DMS53 treated with DMSO at 0.1 percent for 48 hours (cell line): Measurements from ENCODE around the gene UCN.

ENCODE experiments used
- DNase-seq: peaks from one replicate; lab custom pipeline; 2025; ENCODE audit not compliant: unreplicated experiment; lab: John Stamatoyannopoulos, UW

UCN gene

GRCh38 chr2:27262379-27263286, 45.6 kb downstream of the UCN start, which contains the start of gene SLC30A3:
TSS of gene SLC30A3 (minus strand) at chr2:27263047. CDS start at chr2:27262906, 141 bp downstream.
- no peak for DNase-seq

DNA sequence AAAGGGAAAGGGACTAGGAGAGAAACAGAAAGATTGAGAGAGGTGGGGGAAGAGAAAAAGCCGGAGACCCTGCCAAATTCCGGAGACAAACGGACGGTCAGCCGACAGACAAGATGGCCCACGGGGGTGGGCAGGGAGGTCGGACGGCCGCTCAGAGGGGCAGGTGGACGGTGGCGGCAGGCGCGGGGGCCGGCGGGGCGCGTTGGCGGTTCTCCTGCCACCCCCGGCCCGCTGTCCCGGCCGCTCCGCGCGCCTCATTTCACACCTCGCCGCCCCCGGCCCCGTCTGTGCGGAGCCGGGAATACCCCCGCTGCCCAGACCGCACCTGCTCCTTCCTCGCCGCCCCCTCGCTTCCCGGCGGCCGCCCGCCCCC, 46.3 kb downstream of the UCN start:
- DNase-seq = no peak

GRCh38 chr2:27261241-27261925, 46.9 kb downstream of the UCN start:
- DNase-seq = no peak

- DNase-seq = no peak
Observed at GRCh38 chr2:27258051-27258450, 50.2 kb downstream of the UCN start.
